Measurements from ENCODE around the gene KDM3A. TPM values are rescaled to one million over a fixed set of nuclear protein-coding genes. Genes with fewer than 3 reads are reported as not detected.

KDM3A gene
- total and polyA plus RNA-seq, 10 of the 15 experiments (the other 5 are each of a cell fraction or from before 2014, with no cell fraction given) = 3.8 to 102 (median 11.1) TPM

DNA sequence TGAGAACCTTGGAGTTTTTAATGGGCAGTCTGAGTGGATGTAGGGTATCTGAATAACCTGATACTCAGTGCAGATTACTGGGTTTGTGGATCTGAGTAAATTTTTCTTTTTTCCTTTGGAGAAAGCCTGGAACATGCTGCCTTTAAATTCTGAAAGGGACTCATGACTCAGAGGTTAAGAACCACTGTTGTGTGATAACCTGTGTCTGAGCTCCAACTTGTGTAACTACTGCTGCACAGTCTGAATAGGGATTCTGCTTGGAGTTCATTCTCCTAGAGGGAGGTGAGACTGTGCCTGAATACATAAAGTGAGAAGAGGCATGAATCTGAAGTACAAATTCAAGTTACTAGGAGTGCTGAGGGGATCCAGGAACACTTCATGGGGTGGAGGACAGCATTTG, 36.2 kb downstream of the KDM3A start (continued):
- TF ChIP-seq TCF3 (IDR thresholded peaks at IDR 0.05; ENCODE audit: borderline replicate concordance, insufficient read depth, low read depth, low read length) (no peak), SREBF1 (IDR thresholded peaks at IDR 0.05; ENCODE audit: low read length) (no peak), NR2C1 (IDR thresholded peaks at IDR 0.05) (no peak)
- TF ChIP-seq, protein P1, sequence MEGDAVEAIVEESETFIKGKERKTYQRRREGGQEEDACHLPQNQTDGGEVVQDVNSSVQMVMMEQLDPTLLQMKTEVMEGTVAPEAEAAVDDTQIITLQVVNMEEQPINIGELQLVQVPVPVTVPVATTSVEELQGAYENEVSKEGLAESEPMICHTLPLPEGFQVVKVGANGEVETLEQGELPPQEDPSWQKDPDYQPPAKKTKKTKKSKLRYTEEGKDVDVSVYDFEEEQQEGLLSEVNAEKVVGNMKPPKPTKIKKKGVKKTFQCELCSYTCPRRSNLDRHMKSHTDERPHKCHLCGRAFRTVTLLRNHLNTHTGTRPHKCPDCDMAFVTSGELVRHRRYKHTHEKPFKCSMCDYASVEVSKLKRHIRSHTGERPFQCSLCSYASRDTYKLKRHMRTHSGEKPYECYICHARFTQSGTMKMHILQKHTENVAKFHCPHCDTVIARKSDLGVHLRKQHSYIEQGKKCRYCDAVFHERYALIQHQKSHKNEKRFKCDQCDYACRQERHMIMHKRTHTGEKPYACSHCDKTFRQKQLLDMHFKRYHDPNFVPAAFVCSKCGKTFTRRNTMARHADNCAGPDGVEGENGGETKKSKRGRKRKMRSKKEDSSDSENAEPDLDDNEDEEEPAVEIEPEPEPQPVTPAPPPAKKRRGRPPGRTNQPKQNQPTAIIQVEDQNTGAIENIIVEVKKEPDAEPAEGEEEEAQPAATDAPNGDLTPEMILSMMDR (IDR thresholded peaks at IDR 0.05 in 2 of 3, conservative IDR thresholded peaks at IDR 0.05 in 1 of 3; ENCODE audit: control insufficient read depth in 2 of 3, extremely low read depth in 1 of 3, insufficient read depth in 1 of 3, low read depth in 3 of 3, low read length in 3 of 3) = no peak
- TF ChIP-seq, protein P2, sequence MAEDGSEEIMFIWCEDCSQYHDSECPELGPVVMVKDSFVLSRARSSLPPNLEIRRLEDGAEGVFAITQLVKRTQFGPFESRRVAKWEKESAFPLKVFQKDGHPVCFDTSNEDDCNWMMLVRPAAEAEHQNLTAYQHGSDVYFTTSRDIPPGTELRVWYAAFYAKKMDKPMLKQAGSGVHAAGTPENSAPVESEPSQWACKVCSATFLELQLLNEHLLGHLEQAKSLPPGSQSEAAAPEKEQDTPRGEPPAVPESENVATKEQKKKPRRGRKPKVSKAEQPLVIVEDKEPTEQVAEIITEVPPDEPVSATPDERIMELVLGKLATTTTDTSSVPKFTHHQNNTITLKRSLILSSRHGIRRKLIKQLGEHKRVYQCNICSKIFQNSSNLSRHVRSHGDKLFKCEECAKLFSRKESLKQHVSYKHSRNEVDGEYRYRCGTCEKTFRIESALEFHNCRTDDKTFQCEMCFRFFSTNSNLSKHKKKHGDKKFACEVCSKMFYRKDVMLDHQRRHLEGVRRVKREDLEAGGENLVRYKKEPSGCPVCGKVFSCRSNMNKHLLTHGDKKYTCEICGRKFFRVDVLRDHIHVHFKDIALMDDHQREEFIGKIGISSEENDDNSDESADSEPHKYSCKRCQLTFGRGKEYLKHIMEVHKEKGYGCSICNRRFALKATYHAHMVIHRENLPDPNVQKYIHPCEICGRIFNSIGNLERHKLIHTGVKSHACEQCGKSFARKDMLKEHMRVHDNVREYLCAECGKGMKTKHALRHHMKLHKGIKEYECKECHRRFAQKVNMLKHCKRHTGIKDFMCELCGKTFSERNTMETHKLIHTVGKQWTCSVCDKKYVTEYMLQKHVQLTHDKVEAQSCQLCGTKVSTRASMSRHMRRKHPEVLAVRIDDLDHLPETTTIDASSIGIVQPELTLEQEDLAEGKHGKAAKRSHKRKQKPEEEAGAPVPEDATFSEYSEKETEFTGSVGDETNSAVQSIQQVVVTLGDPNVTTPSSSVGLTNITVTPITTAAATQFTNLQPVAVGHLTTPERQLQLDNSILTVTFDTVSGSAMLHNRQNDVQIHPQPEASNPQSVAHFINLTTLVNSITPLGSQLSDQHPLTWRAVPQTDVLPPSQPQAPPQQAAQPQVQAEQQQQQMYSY (CRISPR knock-in tag; IDR thresholded peaks at IDR 0.05) = no peak
- TF ChIP-seq, protein P3, sequence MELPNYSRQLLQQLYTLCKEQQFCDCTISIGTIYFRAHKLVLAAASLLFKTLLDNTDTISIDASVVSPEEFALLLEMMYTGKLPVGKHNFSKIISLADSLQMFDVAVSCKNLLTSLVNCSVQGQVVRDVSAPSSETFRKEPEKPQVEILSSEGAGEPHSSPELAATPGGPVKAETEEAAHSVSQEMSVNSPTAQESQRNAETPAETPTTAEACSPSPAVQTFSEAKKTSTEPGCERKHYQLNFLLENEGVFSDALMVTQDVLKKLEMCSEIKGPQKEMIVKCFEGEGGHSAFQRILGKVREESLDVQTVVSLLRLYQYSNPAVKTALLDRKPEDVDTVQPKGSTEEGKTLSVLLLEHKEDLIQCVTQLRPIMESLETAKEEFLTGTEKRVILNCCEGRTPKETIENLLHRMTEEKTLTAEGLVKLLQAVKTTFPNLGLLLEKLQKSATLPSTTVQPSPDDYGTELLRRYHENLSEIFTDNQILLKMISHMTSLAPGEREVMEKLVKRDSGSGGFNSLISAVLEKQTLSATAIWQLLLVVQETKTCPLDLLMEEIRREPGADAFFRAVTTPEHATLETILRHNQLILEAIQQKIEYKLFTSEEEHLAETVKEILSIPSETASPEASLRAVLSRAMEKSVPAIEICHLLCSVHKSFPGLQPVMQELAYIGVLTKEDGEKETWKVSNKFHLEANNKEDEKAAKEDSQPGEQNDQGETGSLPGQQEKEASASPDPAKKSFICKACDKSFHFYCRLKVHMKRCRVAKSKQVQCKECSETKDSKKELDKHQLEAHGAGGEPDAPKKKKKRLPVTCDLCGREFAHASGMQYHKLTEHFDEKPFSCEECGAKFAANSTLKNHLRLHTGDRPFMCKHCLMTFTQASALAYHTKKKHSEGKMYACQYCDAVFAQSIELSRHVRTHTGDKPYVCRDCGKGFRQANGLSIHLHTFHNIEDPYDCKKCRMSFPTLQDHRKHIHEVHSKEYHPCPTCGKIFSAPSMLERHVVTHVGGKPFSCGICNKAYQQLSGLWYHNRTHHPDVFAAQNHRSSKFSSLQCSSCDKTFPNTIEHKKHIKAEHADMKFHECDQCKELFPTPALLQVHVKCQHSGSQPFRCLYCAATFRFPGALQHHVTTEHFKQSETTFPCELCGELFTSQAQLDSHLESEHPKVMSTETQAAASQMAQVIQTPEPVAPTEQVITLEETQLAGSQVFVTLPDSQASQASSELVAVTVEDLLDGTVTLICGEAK (IDR thresholded peaks at IDR 0.05; ENCODE audit: borderline replicate concordance) = no peak
